Measurements from ENCODE around the gene KCNK17. TPM values are rescaled to one million over a fixed set of nuclear protein-coding genes. Genes with fewer than 3 reads are reported as not detected.
A peak's percentile ranks its signal among the peaks of the same experiment; 100 is the strongest.

The KCNK17 gene
- total RNA-seq, 4 donors from 2014 or later, result 0.24 to 0.28 TPM; not detected in 2

- DNase-seq (ENCODE audit: low spot score) (no peak), ATAC-seq (ENCODE audit: low FRiP score) (peak; percentile 51)
These were observed 40.8 kb downstream of the KCNK17 start for GRCh38 chr6:39273406-39273821.

GRCh38 chr6:39269961-39270360 is 44.3 kb downstream of the KCNK17 start:
- no peak for ATAC-seq (ENCODE audit: low FRiP score)
- DNase-seq (ENCODE audit: low spot score), result no peak
- TF ChIP-seq CTCF (IDR thresholded peaks at IDR 0.05), result no peak

More at GRCh38 chr6:39273406-39273821, 40.8 kb downstream of the KCNK17 start:
- TF ChIP-seq CTCF (IDR thresholded peaks at IDR 0.05), result no peak

GRCh38 chr6:39268721-39269120 is 45.5 kb downstream of the KCNK17 start:
- ATAC-seq (ENCODE audit: low FRiP score) (no peak), DNase-seq (ENCODE audit: low spot score) (no peak)
- no peak for TF ChIP-seq CTCF (IDR thresholded peaks at IDR 0.05)

- ATAC-seq (ENCODE audit: low FRiP score) (no peak), DNase-seq (ENCODE audit: low spot score) (no peak)
- no peak for TF ChIP-seq CTCF (IDR thresholded peaks at IDR 0.05)
These were observed 46.0 kb downstream of the KCNK17 start for GRCh38 chr6:39268171-39268570.

- ATAC-seq (ENCODE audit: low FRiP score) (no peak), DNase-seq (ENCODE audit: low spot score) (no peak)
- TF ChIP-seq CTCF (IDR thresholded peaks at IDR 0.05), result no peak
These were observed 47.4 kb downstream of the KCNK17 start for GRCh38 chr6:39266782-39267355.

- no peak for TF ChIP-seq CTCF (IDR thresholded peaks at IDR 0.05)
- DNase-seq (ENCODE audit: low spot score) (no peak), ATAC-seq (ENCODE audit: low FRiP score) (no peak)
These were observed 47.8 kb downstream of the KCNK17 start for GRCh38 chr6:39266375-39266774.

- DNase-seq (ENCODE audit: low spot score) (no peak), ATAC-seq (ENCODE audit: low FRiP score) (no peak)
- TF ChIP-seq CTCF (IDR thresholded peaks at IDR 0.05), result no peak
These were observed 50.7 kb downstream of the KCNK17 start for GRCh38 chr6:39263303-39264037.
